ENCODE results near the gene TRAPPC6A. TPM values are rescaled to one million over a fixed set of nuclear protein-coding genes. Genes with fewer than 3 reads are reported as not detected.
A peak's percentile ranks its signal among the peaks of the same experiment; 100 is the strongest.

The TRAPPC6A gene
- total RNA-seq, 1 experiment from 2014 or later = 18.3 TPM

GRCh38 chr19:45200568-45200967 lies 22.5 kb upstream of the TRAPPC6A start:
- ChIA-PET CTCF (no interaction called here), POLR2A (ENCODE audit: unreplicated experiment) (no interaction called here)
- H3K9ac ChIP-seq (ENCODE audit: low read length) = no peak overlapping the region
- no peak overlapping the region for H3K4me3 ChIP-seq (ENCODE audit: low read length)
- H3K4me1 ChIP-seq (ENCODE audit: insufficient read depth, low read length) = peaks cover 5% of the 10 kb centered on the region; the same call in 1 of the 2 replicates
- no peak overlapping the region for H3K4me2 ChIP-seq (ENCODE audit: low read length)
- TF ChIP-seq EZH2phosphoT487 (IDR thresholded peaks at IDR 0.05; ENCODE audit: borderline replicate concordance, low read length) (no peak), CTCF (conservative IDR thresholded peaks at IDR 0.05; ENCODE audit: low read depth, low read length) (0 out of 2 replicates have a peak, but pooled peaks have one; percentile 16)
- no peak for DNase-seq
- H3K9me3 ChIP-seq (ENCODE audit: low read length) = no peaks in the 10 kb centered on the region
- no peaks in the 10 kb centered on the region for H3K79me2 ChIP-seq (ENCODE audit: low read length)
- no peaks in the 10 kb centered on the region for H3K9me2 ChIP-seq (replicated peaks; ENCODE audit: low read length)
- no peaks in the 10 kb centered on the region for H4K20me1 ChIP-seq (ENCODE audit: low read length)
- H3K36me3 ChIP-seq (ENCODE audit: low read depth, low read length) = no peaks in the 10 kb centered on the region
- no peak for ATAC-seq
- no peaks in the 10 kb centered on the region for H3F3A ChIP-seq (ENCODE audit: low read length, unreplicated experiment)
- no peak overlapping the region for H2AFZ ChIP-seq (ENCODE audit: low read length)
- H3K27ac ChIP-seq (ENCODE audit: low read length) = no peak overlapping the region
- no TSS peak for BruUV-seq (replicated peaks)
- no peaks in the 10 kb centered on the region for H3K27me3 ChIP-seq (ENCODE audit: low read length)
- intact Hi-C loops (cut with micrococcal nuclease) = no loop called here

- Histone ChIP-seq H3K9ac (ENCODE audit: low read length) (no peak overlapping the region), H3K79me2 (ENCODE audit: low read length) (no peaks in the 10 kb centered on the region), H4K20me1 (ENCODE audit: low read length) (no peaks in the 10 kb centered on the region), H3K9me3 (ENCODE audit: low read length) (no peaks in the 10 kb centered on the region), H2AFZ (ENCODE audit: low read length) (no peak overlapping the region), H3K4me2 (ENCODE audit: low read length) (no peak overlapping the region), H3K4me3 (ENCODE audit: low read length) (no peak overlapping the region), H3K4me1 (ENCODE audit: insufficient read depth, low read length) (peaks cover 5% of the 10 kb centered on the region; the same call in 1 of the 2 replicates), H3K27me3 (ENCODE audit: low read length) (no peaks in the 10 kb centered on the region), H3K27ac (ENCODE audit: low read length) (no peak overlapping the region), H3K9me2 (replicated peaks; ENCODE audit: low read length) (no peaks in the 10 kb centered on the region), H3K36me3 (ENCODE audit: low read depth, low read length) (no peaks in the 10 kb centered on the region), H3F3A (ENCODE audit: low read length, unreplicated experiment) (no peaks in the 10 kb centered on the region)
- TF ChIP-seq EZH2 (IDR thresholded peaks at IDR 0.05; ENCODE audit: low read length, unreplicated experiment) (no peak), EZH2phosphoT487 (IDR thresholded peaks at IDR 0.05; ENCODE audit: borderline replicate concordance, low read length) (no peak), CTCF (conservative IDR thresholded peaks at IDR 0.05; ENCODE audit: low read depth, low read length) (no peak)
- ChIA-PET POLR2A (ENCODE audit: unreplicated experiment) (no interaction called here), CTCF (no interaction called here)
- ATAC-seq (peak; percentile 93), DNase-seq (peak; percentile 76)
- BruUV-seq (replicated peaks) = no TSS peak
- intact Hi-C loops (cut with micrococcal nuclease) = loop anchor here (5.0 kb wide), 1 partner anchor 52 kb away; the partner anchor contains the start of gene EXOC3L2
Measured at GRCh38 chr19:45195764-45196163, 17.7 kb upstream of the TRAPPC6A start.

GRCh38 chr19:45191375-45191774 lies 13.3 kb upstream of the TRAPPC6A start:
- H3K4me2 ChIP-seq (ENCODE audit: low read length) = no peak overlapping the region
- no peaks in the 10 kb centered on the region for H3K9me2 ChIP-seq (replicated peaks; ENCODE audit: low read length)
- CTCF ChIA-PET = no interaction called here
- no peaks in the 10 kb centered on the region for H3K9me3 ChIP-seq (ENCODE audit: low read length)
- ATAC-seq (no peak), DNase-seq (no peak)
- H3K27ac ChIP-seq (ENCODE audit: low read length) = no peak overlapping the region
- H3K9ac ChIP-seq (ENCODE audit: low read length) = no peak overlapping the region
- no TSS peak for BruUV-seq (replicated peaks)
- no peaks in the 10 kb centered on the region for H3F3A ChIP-seq (ENCODE audit: low read length, unreplicated experiment)
- H3K27me3 ChIP-seq (ENCODE audit: low read length) = no peaks in the 10 kb centered on the region
- TF ChIP-seq EZH2phosphoT487 (IDR thresholded peaks at IDR 0.05; ENCODE audit: borderline replicate concordance, low read length) (no peak), CTCF (conservative IDR thresholded peaks at IDR 0.05; ENCODE audit: low read depth, low read length) (no peak)
- H3K4me3 ChIP-seq (ENCODE audit: low read length) = no peak overlapping the region
- POLR2A ChIA-PET (ENCODE audit: unreplicated experiment) = no interaction called here
- intact Hi-C loops (cut with micrococcal nuclease) = no loop called here
- H2AFZ ChIP-seq (ENCODE audit: low read length) = no peak overlapping the region
- H3K36me3 ChIP-seq (ENCODE audit: low read depth, low read length) = no peaks in the 10 kb centered on the region
- no peaks in the 10 kb centered on the region for H3K79me2 ChIP-seq (ENCODE audit: low read length)
- no peaks in the 10 kb centered on the region for H4K20me1 ChIP-seq (ENCODE audit: low read length)
- peaks cover 9% of the 10 kb centered on the region; the same call in 1 of the 2 replicates for H3K4me1 ChIP-seq (ENCODE audit: insufficient read depth, low read length)
